Memory B cell (primary cell): ENCODE measurements around the gene CDC42SE2.
"Not testable (repeated sequence)": the region's sequence is repeated elsewhere in the genome, so short reads cannot be mapped to it uniquely, and the experiment has no call there.

Source experiments
- ATAC-seq: fragments of 150-1000 bp; cut with Tn5 transposase; 2 replicates; pipeline ENCODE4 v1.10.0; 2021; ENCODE audit warnings: low read depth, mild to moderate bottlenecking, moderate library complexity
- DNase-seq, 2 donors: peaks; one replicate each; pipeline ENCODE4 v3.0.0; 2022; ENCODE audit warnings: low spot score in 2 of 2
- H3K27ac Mint-ChIP-seq: one replicate; pipeline ENCODE4 v1.8.0; 2022; ENCODE audit warnings: mild to moderate bottlenecking, moderate library complexity, mixed read lengths
- H3K27me3 Mint-ChIP-seq: one replicate; pipeline ENCODE4 v1.8.0; 2022; ENCODE audit warnings: mixed read lengths
- H3K36me3 Mint-ChIP-seq: one replicate; pipeline ENCODE4 v1.8.0; 2022; ENCODE audit warnings: mild to moderate bottlenecking, mixed read lengths
- H3K4me1 Mint-ChIP-seq: one replicate; pipeline ENCODE4 v1.8.0; 2022; ENCODE audit warnings: mixed read lengths
- H3K4me3 Mint-ChIP-seq: one replicate; pipeline ENCODE4 v1.8.0; 2022; ENCODE audit warnings: mild to moderate bottlenecking, moderate library complexity, mixed read lengths
- H3K9me3 Mint-ChIP-seq: one replicate; pipeline ENCODE4 v1.8.0; 2022; ENCODE audit warnings: mixed read lengths

CDC42SE2 gene

DNA sequence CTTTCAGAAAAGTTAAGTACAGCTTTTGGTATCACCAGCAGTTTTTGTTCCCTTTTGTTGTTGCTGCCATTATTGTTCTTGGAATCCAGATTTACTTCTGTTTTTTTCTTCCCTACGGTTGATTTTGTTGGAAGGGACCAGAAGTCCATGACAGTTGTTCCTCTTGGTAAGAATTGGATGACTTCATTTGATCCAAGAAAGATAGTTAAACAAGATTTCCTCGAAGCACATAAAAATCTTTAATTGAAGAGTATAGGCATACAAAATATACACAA is 65.4 kb downstream of the CDC42SE2 start:
- H3K4me1 Mint-ChIP-seq = peaks cover 40% of the 10 kb centered on the region
- H3K27me3 Mint-ChIP-seq = no peaks in the 10 kb centered on the region
- H3K27ac Mint-ChIP-seq = peak overlapping the region; percentile 75
- H3K4me3 Mint-ChIP-seq = peak overlapping the region; percentile 5
- H3K9me3 Mint-ChIP-seq = no peaks in the 10 kb centered on the region
- DNase-seq = no peak
- peak; percentile 41 for ATAC-seq
- peaks cover 35% of the 10 kb centered on the region for H3K36me3 Mint-ChIP-seq

DNA sequence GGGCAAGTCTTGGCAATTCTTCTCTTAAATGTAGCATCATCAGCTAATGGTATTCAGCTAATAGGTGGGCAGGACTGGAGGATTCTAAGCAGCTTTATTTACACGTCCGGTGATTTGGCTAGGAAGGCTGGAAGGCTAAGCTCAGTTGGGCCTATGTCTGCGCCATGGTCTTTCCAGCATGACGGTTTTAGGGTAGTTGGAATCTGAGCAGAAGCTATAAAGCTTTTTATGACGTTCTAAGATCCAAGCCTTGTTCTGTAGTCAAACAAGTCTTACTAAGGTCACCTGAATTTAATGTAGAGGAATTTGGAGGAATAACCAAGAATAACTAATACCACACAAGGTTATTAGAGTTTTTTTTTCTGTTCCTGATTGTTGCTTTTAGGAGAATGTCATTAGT is 66.2 kb downstream of the CDC42SE2 start:
- Mint-ChIP-seq H3K27me3 (no peaks in the 10 kb centered on the region), H3K4me3 (no peak overlapping the region), H3K36me3 (peaks cover 35% of the 10 kb centered on the region), H3K4me1 (peaks cover 39% of the 10 kb centered on the region), H3K9me3 (peaks cover 1% of the 10 kb centered on the region), H3K27ac (peak overlapping the region; percentile 75)
- ATAC-seq (no peak), DNase-seq (no peak)

- H3K4me3 Mint-ChIP-seq, H3K27me3 Mint-ChIP-seq, DNase-seq, ATAC-seq, H3K9me3 Mint-ChIP-seq: not testable (repeated sequence)
- Mint-ChIP-seq H3K27ac (peak overlapping the region; percentile 56), H3K4me1 (peaks cover 35% of the 10 kb centered on the region), H3K36me3 (peaks cover 37% of the 10 kb centered on the region)
Observed at GRCh38 chr5:131335756-131336155, 71.9 kb downstream of the CDC42SE2 start.

DNA sequence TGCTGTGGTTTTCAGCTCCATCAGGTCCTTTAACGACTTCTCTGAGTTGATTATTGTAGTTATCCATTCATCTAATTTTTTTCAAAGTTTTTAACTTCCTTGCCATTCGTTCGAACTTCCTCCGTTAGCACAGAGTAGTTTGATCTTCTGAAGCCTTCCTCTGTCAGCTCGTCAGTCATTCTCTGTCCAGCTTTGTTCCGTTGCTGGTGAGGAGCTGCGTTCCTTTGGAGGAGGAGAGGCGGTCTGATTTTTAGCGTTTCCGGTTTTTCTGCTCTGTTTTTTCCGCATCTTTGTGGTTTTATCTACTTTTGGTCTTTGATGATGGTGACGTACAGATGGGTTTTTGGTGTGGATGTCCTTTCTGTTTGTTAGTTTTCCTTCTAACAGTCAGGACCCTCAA is 72.9 kb downstream of the CDC42SE2 start:
- not testable (repeated sequence) for H3K4me3 Mint-ChIP-seq, DNase-seq, H3K27me3 Mint-ChIP-seq, ATAC-seq, H3K9me3 Mint-ChIP-seq
- peaks cover 42% of the 10 kb centered on the region for H3K4me1 Mint-ChIP-seq
- H3K36me3 Mint-ChIP-seq = peaks cover 41% of the 10 kb centered on the region
- H3K27ac Mint-ChIP-seq = peak overlapping the region; percentile 64

GRCh38 chr5:131337240-131338050 is 73.6 kb downstream of the CDC42SE2 start:
- not testable (repeated sequence) for H3K27me3 Mint-ChIP-seq, DNase-seq, H3K9me3 Mint-ChIP-seq, H3K4me3 Mint-ChIP-seq, ATAC-seq
- Mint-ChIP-seq H3K36me3 (peaks cover 37% of the 10 kb centered on the region), H3K4me1 (peaks cover 42% of the 10 kb centered on the region), H3K27ac (peak overlapping the region; percentile 73)

DNA sequence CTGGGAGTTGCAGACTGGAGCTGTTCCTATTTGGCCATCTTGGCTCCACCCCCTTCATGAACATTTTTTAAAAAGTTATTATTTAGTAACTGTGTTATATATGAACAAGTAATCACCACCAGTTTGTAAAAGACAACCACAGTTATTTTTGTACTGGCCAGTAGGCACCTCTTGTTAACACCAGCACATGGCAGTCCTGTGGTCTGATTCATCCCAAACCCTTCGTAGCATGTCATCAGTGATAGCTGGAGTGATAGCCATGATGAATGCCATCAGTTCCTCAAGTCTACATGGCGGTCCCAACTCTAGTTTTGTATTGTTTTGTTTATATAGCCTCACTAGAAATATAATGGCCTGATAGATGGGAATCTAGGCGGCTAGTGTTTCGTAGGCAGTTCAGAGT is 74.2 kb downstream of the CDC42SE2 start:
- Mint-ChIP-seq H3K4me1 (peaks cover 45% of the 10 kb centered on the region), H3K36me3 (peaks cover 38% of the 10 kb centered on the region), H3K27ac (peak overlapping the region; percentile 73), H3K9me3 (peaks cover 8% of the 10 kb centered on the region), H3K27me3 (no peaks in the 10 kb centered on the region), H3K4me3 (no peak overlapping the region)
- no peak for ATAC-seq
- DNase-seq = no peak

DNA sequence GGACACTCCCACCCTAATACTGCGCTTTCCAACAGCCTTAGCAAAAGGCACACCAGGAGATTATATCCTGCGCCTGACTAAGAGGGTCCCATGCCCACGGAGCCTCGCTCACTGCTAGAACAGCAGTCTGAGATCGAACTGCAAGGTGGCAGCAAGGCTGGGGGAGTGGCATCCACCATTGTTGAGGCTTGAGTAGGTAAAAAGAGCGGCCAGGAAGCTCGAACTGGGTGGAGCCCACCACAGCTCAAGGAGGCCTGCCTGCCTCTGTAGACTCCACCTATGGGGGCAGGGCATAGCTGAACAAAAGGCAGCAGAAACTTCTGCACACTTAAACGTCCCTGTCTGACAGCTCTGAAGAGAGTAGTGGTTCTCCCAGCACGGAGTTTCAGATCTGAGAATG is 80.4 kb downstream of the CDC42SE2 start:
- Mint-ChIP-seq H3K4me1 (peaks cover 27% of the 10 kb centered on the region), H3K36me3 (peaks cover 47% of the 10 kb centered on the region)
- not testable (repeated sequence) for H3K27me3 Mint-ChIP-seq, H3K27ac Mint-ChIP-seq, H3K9me3 Mint-ChIP-seq, ATAC-seq, DNase-seq, H3K4me3 Mint-ChIP-seq

- peak overlapping the region; percentile 91 for H3K27ac Mint-ChIP-seq
- not testable (repeated sequence) for H3K4me3 Mint-ChIP-seq, ATAC-seq, H3K9me3 Mint-ChIP-seq, DNase-seq, H3K27me3 Mint-ChIP-seq
- H3K4me1 Mint-ChIP-seq = peaks cover 23% of the 10 kb centered on the region
- peaks cover 52% of the 10 kb centered on the region for H3K36me3 Mint-ChIP-seq
Observed at GRCh38 chr5:131346204-131346603, 82.4 kb downstream of the CDC42SE2 start.

- DNase-seq (no peak), ATAC-seq (no peak)
- Mint-ChIP-seq H3K27ac (peak overlapping the region; percentile 89), H3K36me3 (peaks cover 11% of the 10 kb centered on the region), H3K4me1 (peaks cover 32% of the 10 kb centered on the region), H3K4me3 (no peak overlapping the region), H3K9me3 (no peaks in the 10 kb centered on the region), H3K27me3 (no peaks in the 10 kb centered on the region)
Observed at GRCh38 chr5:131353991-131354390, 90.1 kb downstream of the CDC42SE2 start.

DNA sequence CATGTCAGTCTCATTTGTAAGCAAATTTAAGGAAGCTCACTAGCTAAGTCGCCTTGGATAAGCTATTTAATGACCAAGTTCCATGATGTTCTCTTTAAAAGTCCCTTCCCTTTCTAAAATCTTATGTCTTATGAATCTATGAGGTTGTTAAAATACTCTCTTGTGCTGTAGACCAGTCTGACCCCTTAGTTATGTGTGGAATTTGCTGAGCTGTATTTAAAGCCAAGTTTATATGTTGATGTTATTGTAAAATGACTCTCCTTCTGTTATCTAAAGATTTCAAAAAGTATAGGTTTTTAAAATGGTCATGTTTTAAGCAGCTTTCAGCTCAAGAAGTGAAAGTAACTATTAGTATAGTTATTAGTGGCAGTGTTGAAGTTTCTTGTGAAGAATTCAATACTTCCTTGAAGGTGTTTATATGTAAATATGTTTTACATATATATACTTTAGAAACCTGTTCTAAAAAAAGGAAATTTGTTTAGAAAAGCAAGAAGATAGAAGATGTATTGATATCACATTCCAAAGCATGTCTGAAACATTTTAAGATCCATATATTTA is 92.2 kb downstream of the CDC42SE2 start:
- H3K27me3 Mint-ChIP-seq = no peaks in the 10 kb centered on the region
- H3K36me3 Mint-ChIP-seq = peaks cover 18% of the 10 kb centered on the region
- H3K4me3 Mint-ChIP-seq = no peak overlapping the region
- DNase-seq = no peak
- H3K9me3 Mint-ChIP-seq = no peaks in the 10 kb centered on the region
- peak overlapping the region; percentile 89 for H3K27ac Mint-ChIP-seq
- ATAC-seq = no peak
- peaks cover 31% of the 10 kb centered on the region for H3K4me1 Mint-ChIP-seq

GRCh38 chr5:131356619-131357018 is 92.8 kb downstream of the CDC42SE2 start:
- Mint-ChIP-seq H3K27me3 (no peaks in the 10 kb centered on the region), H3K4me1 (peaks cover 30% of the 10 kb centered on the region), H3K27ac (peak overlapping the region; percentile 89), H3K36me3 (peaks cover 21% of the 10 kb centered on the region), H3K9me3 (no peaks in the 10 kb centered on the region), H3K4me3 (no peak overlapping the region)
- DNase-seq = no peak
- no peak for ATAC-seq

GRCh38 chr5:131357739-131358561 is 94.1 kb downstream of the CDC42SE2 start:
- Mint-ChIP-seq H3K27me3 (no peaks in the 10 kb centered on the region), H3K4me3 (peak overlapping the region; percentile 30), H3K27ac (peak overlapping the region; percentile 89), H3K36me3 (peaks cover 22% of the 10 kb centered on the region), H3K9me3 (no peaks in the 10 kb centered on the region), H3K4me1 (peaks cover 28% of the 10 kb centered on the region)
- DNase-seq (no peak), ATAC-seq (peak; percentile 76)

DNA sequence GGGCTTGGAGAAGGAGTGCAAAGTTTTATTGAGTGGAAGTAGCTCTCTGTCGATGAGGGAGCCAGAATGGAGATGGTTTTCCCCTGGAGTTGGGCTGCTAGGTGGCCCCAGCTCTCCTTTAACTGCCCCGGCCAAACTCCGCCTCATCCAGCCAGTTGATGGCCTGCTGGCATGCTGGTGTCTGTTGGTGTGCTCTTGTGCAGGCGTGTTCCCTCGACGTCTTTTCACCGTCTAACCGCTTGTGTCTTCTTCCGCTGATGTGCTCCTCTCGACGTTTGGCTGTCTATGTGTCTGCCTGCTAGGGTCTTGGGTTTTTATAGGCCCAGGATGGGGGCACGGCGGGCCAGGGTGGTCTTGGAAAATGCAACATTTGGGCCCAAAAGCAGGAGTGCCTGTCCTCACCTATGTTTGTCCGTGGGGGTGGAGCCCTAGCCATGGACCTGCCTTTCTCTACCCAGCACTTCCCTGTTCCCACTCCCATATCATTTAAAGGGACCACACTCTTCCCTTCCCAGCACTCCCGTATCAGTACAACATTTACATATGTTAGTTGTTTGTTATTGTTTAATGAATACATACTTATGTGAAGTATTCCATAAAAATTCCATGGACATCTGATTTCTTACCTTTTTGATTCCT is 97.9 kb downstream of the CDC42SE2 start:
- H3K4me1 Mint-ChIP-seq = peaks cover 35% of the 10 kb centered on the region
- peaks cover 35% of the 10 kb centered on the region for H3K36me3 Mint-ChIP-seq
- H3K27me3 Mint-ChIP-seq = no peaks in the 10 kb centered on the region
- peak overlapping the region; percentile 8 for H3K27ac Mint-ChIP-seq
- H3K9me3 Mint-ChIP-seq = no peaks in the 10 kb centered on the region
- H3K4me3 Mint-ChIP-seq = no peak overlapping the region
- no peak for ATAC-seq
- DNase-seq = no peak
